ENCODE measurements around the gene ATP6V1D.

The ATP6V1D gene

GRCh38 chr14:67389275-67389674 is 29.7 kb upstream of the ATP6V1D start:
- peaks cover 15% of the 10 kb centered on the region for H3K36me3 ChIP-seq (ENCODE audit: low read length)
- no peak overlapping the region for H3K9ac ChIP-seq (ENCODE audit: low read length)

GRCh38 chr14:67387195-67387594 is 27.6 kb upstream of the ATP6V1D start:
- Histone ChIP-seq H3K9ac (ENCODE audit: low read length) (no peak overlapping the region), H2AFZ (ENCODE audit: low read depth, low read length, severe bottlenecking) (no peak overlapping the region), H3K4me3 (ENCODE audit: insufficient read depth, low read length, poor library complexity, severe bottlenecking) (no peak overlapping the region), H3K27ac (ENCODE audit: low read depth, low read length) (no peak overlapping the region), H3K36me3 (ENCODE audit: low read length) (peaks cover 36% of the 10 kb centered on the region), H3K9me3 (ENCODE audit: insufficient read depth, low read length) (no peaks in the 10 kb centered on the region), H4K20me1 (ENCODE audit: low read depth, low read length) (no peaks in the 10 kb centered on the region), H3K9me2 (replicated peaks; ENCODE audit: insufficient read depth, low read length) (no peaks in the 10 kb centered on the region), H3F3A (ENCODE audit: insufficient read depth) (peaks cover 11% of the 10 kb centered on the region; the same call in 1 of the 2 replicates), H3K79me2 (ENCODE audit: insufficient read depth, low read length) (no peaks in the 10 kb centered on the region), H3K4me2 (ENCODE audit: low read depth, low read length, poor library complexity, severe bottlenecking) (no peak overlapping the region), H3K27me3 (ENCODE audit: low read length) (no peaks in the 10 kb centered on the region)
- TF ChIP-seq EZH2phosphoT487 (conservative IDR thresholded peaks at IDR 0.05; ENCODE audit: low read length) (no peak), CTCF (IDR thresholded peaks at IDR 0.05; ENCODE audit: insufficient read depth, low read length, poor library complexity, severe bottlenecking) (no peak)

More at GRCh38 chr14:67389275-67389674, 29.7 kb upstream of the ATP6V1D start:
- Histone ChIP-seq H3K27me3 (ENCODE audit: low read length) (no peaks in the 10 kb centered on the region), H2AFZ (ENCODE audit: low read depth, low read length, severe bottlenecking) (no peak overlapping the region), H3K79me2 (ENCODE audit: insufficient read depth, low read length) (no peaks in the 10 kb centered on the region), H3K27ac (ENCODE audit: low read depth, low read length) (no peak overlapping the region), H4K20me1 (ENCODE audit: low read depth, low read length) (no peaks in the 10 kb centered on the region), H3K9me2 (replicated peaks; ENCODE audit: insufficient read depth, low read length) (no peaks in the 10 kb centered on the region), H3K4me3 (ENCODE audit: insufficient read depth, low read length, poor library complexity, severe bottlenecking) (no peak overlapping the region), H3K4me2 (ENCODE audit: low read depth, low read length, poor library complexity, severe bottlenecking) (no peak overlapping the region), H3K9me3 (ENCODE audit: insufficient read depth, low read length) (no peaks in the 10 kb centered on the region), H3F3A (ENCODE audit: insufficient read depth) (peaks cover 11% of the 10 kb centered on the region; the same call in 1 of the 2 replicates)
- TF ChIP-seq EZH2phosphoT487 (conservative IDR thresholded peaks at IDR 0.05; ENCODE audit: low read length) (no peak), CTCF (IDR thresholded peaks at IDR 0.05; ENCODE audit: insufficient read depth, low read length, poor library complexity, severe bottlenecking) (no peak)

- no peaks in the 10 kb centered on the region for H4K20me1 ChIP-seq (ENCODE audit: low read depth, low read length)
- H3K79me2 ChIP-seq (ENCODE audit: insufficient read depth, low read length), result no peaks in the 10 kb centered on the region
- no peak overlapping the region for H3K4me3 ChIP-seq (ENCODE audit: insufficient read depth, low read length, poor library complexity, severe bottlenecking)
- H3K36me3 ChIP-seq (ENCODE audit: low read length), result peaks cover 52% of the 10 kb centered on the region
- TF ChIP-seq EZH2phosphoT487 (conservative IDR thresholded peaks at IDR 0.05; ENCODE audit: low read length) (no peak), CTCF (IDR thresholded peaks at IDR 0.05; ENCODE audit: insufficient read depth, low read length, poor library complexity, severe bottlenecking) (no peak)
- no peaks in the 10 kb centered on the region for H3K27me3 ChIP-seq (ENCODE audit: low read length)
- no peaks in the 10 kb centered on the region for H3K9me3 ChIP-seq (ENCODE audit: insufficient read depth, low read length)
- no peak overlapping the region for H2AFZ ChIP-seq (ENCODE audit: low read depth, low read length, severe bottlenecking)
- no peak overlapping the region for H3K27ac ChIP-seq (ENCODE audit: low read depth, low read length)
- H3K9me2 ChIP-seq (replicated peaks; ENCODE audit: insufficient read depth, low read length), result no peaks in the 10 kb centered on the region
- H3K9ac ChIP-seq (ENCODE audit: low read length), result no peak overlapping the region
- no peak overlapping the region for H3K4me2 ChIP-seq (ENCODE audit: low read depth, low read length, poor library complexity, severe bottlenecking)
- H3F3A ChIP-seq (ENCODE audit: insufficient read depth), result peaks cover 20% of the 10 kb centered on the region
Measured at GRCh38 chr14:67385618-67386017, 26.0 kb upstream of the ATP6V1D start.
